ENCODE results near the gene CAMK2N2. TPM values are rescaled to one million over a fixed set of nuclear protein-coding genes. Genes with fewer than 3 reads are reported as not detected.

CAMK2N2 gene
- total and polyA plus RNA-seq, 2 of the 4 experiments (the other 2 are of a cell fraction) = 0.34 TPM; not detected in 1

DNA sequence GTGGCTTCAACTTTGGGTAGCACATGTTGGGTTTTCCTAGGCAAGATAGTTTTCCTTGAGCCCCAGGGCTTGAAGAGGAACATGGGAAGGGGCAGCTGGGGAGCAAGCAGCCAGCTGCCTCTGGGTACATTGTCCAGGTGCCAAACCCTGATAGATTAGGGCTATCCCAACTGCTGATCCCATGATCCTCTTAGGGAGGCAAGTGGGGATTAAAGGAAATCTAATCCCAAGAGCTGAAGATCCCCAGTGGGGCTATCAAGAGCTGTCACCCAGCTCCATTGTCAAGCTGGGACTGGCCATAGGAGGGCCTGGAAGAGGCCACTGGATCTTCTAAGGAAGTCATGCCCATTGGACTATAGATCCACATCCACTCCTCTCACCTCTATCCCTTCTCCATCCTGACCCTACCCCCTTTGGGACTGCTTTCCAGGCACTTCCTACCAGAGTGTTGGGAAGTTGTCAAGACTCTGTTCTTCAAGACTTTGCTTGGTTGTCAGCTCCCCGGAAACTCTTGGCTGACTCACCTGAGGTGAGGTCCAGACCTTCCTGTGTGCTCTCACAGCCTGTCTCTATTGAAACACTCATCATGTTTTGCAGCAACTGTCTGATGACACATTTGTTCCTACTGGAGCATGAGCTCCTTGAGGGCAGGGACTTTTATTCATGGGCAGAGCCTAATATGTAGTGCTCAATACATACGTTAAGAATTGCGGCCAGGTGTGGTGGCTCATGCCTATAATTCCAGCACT is 5.9 kb downstream of the CAMK2N2 start (continued):
- no peak for TF ChIP-seq NFE2L2 (IDR thresholded peaks at IDR 0.05; ENCODE audit: low read depth, low read length)

GRCh38 chr3:184250167-184250828 is 11.1 kb downstream of the CAMK2N2 start:
- H4K5ac ChIP-seq (ENCODE audit: low read depth, low read length) = no peak overlapping the region
- peak overlapping the region; percentile 57; the same call in 1 of the 2 replicates for H3K9ac ChIP-seq (ENCODE audit: low read depth, low read length)
- no peaks in the 10 kb centered on the region; the same call in 1 of the 2 replicates for H4K20me1 ChIP-seq (ENCODE audit: insufficient read depth, low read length)
- ChIA-PET POLR2A (ENCODE audit: unreplicated experiment) (no interaction called here), CTCF (interaction anchor here (0.7 to 1.2 kb wide), 5 partner anchors 8 to 73 kb away, joined by 3 to 5 read pairs (median 4); no protein-coding TSS in a partner anchor)
- no peak overlapping the region; a peak in 1 of 4 replicates for H4K8ac ChIP-seq (ENCODE audit: low read depth in 2 of 2, low read length in 2 of 2)
- no TSS peak for BruUV-seq (replicated peaks)
- H3K4me2 ChIP-seq (ENCODE audit: low read depth, low read length) = peak overlapping the region; percentile 93
- H2AK9ac ChIP-seq (replicated peaks; ENCODE audit: low read depth, low read length, poor library complexity) = peak overlapping the region; percentile 38
- no peak overlapping the region for H2BK15ac ChIP-seq (ENCODE audit: low read depth, low read length)
- H3K23ac ChIP-seq (ENCODE audit: low read depth, low read length) = peak overlapping the region; percentile 65; the same call in 1 of the 2 replicates
- intact Hi-C loops (cut with micrococcal nuclease) = loop anchor here (5.0 to 10.0 kb wide), 2 partner anchors 103 to 235 kb away; partner anchors contain the start of gene ABCC5
- no peak overlapping the region for H2BK5ac ChIP-seq (ENCODE audit: low read depth, low read length, poor library complexity, severe bottlenecking)
- no peaks in the 10 kb centered on the region for H3K9me3 ChIP-seq (ENCODE audit: control insufficient read depth, insufficient read depth, low read length)
- peaks cover 4% of the 10 kb centered on the region; the same call in 1 of the 2 replicates for H3K36me3 ChIP-seq (ENCODE audit: control insufficient read depth, insufficient read depth, low read length)
- H2AK5ac ChIP-seq (ENCODE audit: low read depth, low read length) = no peak overlapping the region
- H3K4me3 ChIP-seq (ENCODE audit: insufficient read depth, low read depth, low read length) = peak overlapping the region; percentile 97
- peak; percentile 65 for ATAC-seq (ENCODE audit: low read depth)
- WGBS, 2 experiments (ENCODE audit: extremely low coverage in 2 of 2, insufficient read length in 1 of 2) = 2% methylated on average over 10 of the region's 20 CpGs; no CpG with 5 or more reads in 1 of the 2 experiments
- H2AFZ ChIP-seq (replicated peaks; ENCODE audit: low read length, poor library complexity) = peak overlapping the region; percentile 99
- no peaks in the 10 kb centered on the region for H3K9me1 ChIP-seq (ENCODE audit: insufficient read depth, low read length)
- no peak overlapping the region for H4K91ac ChIP-seq (ENCODE audit: insufficient read depth, low read depth, low read length)
- H3K4me1 ChIP-seq (ENCODE audit: control insufficient read depth, insufficient read depth, low read length) = no peaks in the 10 kb centered on the region; the same call in 1 of the 2 replicates
- H3K14ac ChIP-seq (replicated peaks; ENCODE audit: low read depth, low read length) = peak overlapping the region; percentile 15; the same call in 1 of the 2 replicates
- H2BK120ac ChIP-seq (ENCODE audit: low read depth, low read length) = no peak overlapping the region
- in situ Hi-C loops (cut with MboI; ENCODE audit: low sequenced_read_pairs) = loop anchor here (10.0 to 25.0 kb wide), 2 partner anchors 355 to 788 kb away; no protein-coding TSS in a partner anchor
- H3K4ac ChIP-seq (ENCODE audit: low read depth, low read length) = no peak overlapping the region
- no peak overlapping the region for H3K18ac ChIP-seq (ENCODE audit: low read depth, low read length)
- H3K27ac ChIP-seq (ENCODE audit: insufficient read depth, low read length) = no peak overlapping the region; the same call in 1 of the 2 replicates
- dilution Hi-C loops (cut with HindIII; ENCODE audit: low sequenced_read_pairs, unreplicated experiment) = no loop called here
- TF ChIP-seq, protein P1, sequence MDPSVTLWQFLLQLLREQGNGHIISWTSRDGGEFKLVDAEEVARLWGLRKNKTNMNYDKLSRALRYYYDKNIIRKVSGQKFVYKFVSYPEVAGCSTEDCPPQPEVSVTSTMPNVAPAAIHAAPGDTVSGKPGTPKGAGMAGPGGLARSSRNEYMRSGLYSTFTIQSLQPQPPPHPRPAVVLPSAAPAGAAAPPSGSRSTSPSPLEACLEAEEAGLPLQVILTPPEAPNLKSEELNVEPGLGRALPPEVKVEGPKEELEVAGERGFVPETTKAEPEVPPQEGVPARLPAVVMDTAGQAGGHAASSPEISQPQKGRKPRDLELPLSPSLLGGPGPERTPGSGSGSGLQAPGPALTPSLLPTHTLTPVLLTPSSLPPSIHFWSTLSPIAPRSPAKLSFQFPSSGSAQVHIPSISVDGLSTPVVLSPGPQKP (IDR thresholded peaks at IDR 0.05; ENCODE audit: borderline replicate concordance, low read depth, low read length) = no peak
- TF ChIP-seq, protein P2, sequence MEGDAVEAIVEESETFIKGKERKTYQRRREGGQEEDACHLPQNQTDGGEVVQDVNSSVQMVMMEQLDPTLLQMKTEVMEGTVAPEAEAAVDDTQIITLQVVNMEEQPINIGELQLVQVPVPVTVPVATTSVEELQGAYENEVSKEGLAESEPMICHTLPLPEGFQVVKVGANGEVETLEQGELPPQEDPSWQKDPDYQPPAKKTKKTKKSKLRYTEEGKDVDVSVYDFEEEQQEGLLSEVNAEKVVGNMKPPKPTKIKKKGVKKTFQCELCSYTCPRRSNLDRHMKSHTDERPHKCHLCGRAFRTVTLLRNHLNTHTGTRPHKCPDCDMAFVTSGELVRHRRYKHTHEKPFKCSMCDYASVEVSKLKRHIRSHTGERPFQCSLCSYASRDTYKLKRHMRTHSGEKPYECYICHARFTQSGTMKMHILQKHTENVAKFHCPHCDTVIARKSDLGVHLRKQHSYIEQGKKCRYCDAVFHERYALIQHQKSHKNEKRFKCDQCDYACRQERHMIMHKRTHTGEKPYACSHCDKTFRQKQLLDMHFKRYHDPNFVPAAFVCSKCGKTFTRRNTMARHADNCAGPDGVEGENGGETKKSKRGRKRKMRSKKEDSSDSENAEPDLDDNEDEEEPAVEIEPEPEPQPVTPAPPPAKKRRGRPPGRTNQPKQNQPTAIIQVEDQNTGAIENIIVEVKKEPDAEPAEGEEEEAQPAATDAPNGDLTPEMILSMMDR (conservative IDR thresholded peaks at IDR 0.05; ENCODE audit: low read depth, low read length) = peak; percentile 89
- peak; percentile 74 for TF ChIP-seq RAD21 (IDR thresholded peaks at IDR 0.05; ENCODE audit: low read length)
- TF ChIP-seq RFX5 (IDR thresholded peaks at IDR 0.05; ENCODE audit: low read depth, low read length) = no peak
- TF ChIP-seq SMC3 (IDR thresholded peaks at IDR 0.05; ENCODE audit: low read depth, low read length) = peak; percentile 69
- TF ChIP-seq MAZ (IDR thresholded peaks at IDR 0.05; ENCODE audit: borderline replicate concordance, low read depth, low read length) = 0 out of 2 replicates have a peak, but pooled peaks have one; percentile 21
- H3K27me3 ChIP-seq (ENCODE audit: control insufficient read depth, insufficient read depth, low read length) = no peaks in the 10 kb centered on the region
- peaks cover 7 to 21% of the 10 kb centered on the region in 2 experiments for H3K79me1 ChIP-seq (ENCODE audit: low read depth in 1 of 2, low read length in 2 of 2)
- H3K56ac ChIP-seq (ENCODE audit: extremely low read depth, insufficient read depth, low read length) = no peak overlapping the region
- peak; percentile 83 for DNase-seq
- no peak overlapping the region for H2BK20ac ChIP-seq (ENCODE audit: low read depth, low read length)

Measured in IMR-90 (cell line).